Heart left ventricle (tissue), 13 donors: ENCODE results near the gene SMIM1.

Source experiments
- POLR2A ChIP-seq, 2 donors: fragments of 450-650 bp; IDR thresholded peaks; one replicate each; pipeline ENCODE4 v1.6.1; 2017; ENCODE audit warnings: antibody characterized with exemption in 2 of 2, mild to moderate bottlenecking in 2 of 2, moderate library complexity in 2 of 2
- TF ChIP-seq, protein P1 (sequence below), 12 donors: fragments of 200-600 bp; sonication (generic) in 4 of 12; IDR thresholded peaks; one replicate each; pipeline versions ENCODE4 v1.5.0 to v1.8.0; 2018 to 2022; ENCODE audit warnings: antibody characterized with exemption in 12 of 12, mild to moderate bottlenecking in 5 of 12
- donor health status: ischemic (EF 13 %, LVEDD 7.1; RV severe dilation, severe dysfunction).
- donor health status: DM: no; HTN: yes; CAD: no.
- donor health status: DM: no; HTN: no; CAD: no.
- donor health status: ischemic (EF 25% LVEDD 6.9; RV normal size, moderate dysfunction).
- donor health status: ischemic (EF 25% LVEDD 5.7; RV mildly dilated, moderate dysfunction).
- donor health status: ischemic (EF 35%, LVEDD 5.7; RV mildly dilated, moderate dysfunction).
- donor health status: nonischemic (EF 11% LVEDD 7.7; RV severe dilation, severe dysfunction).
- donor health status: DM: yes; HTN: yes; CAD: no.
- donor health status: PGD.
- donor health status: ischemic (EF 29% LVEDD 5.4; RV normal size, mild dysfunction).
- donor health status: nonischemic (EF 23%, LVEDD 6.1; RV moderate dilation, normal function).

DNA sequence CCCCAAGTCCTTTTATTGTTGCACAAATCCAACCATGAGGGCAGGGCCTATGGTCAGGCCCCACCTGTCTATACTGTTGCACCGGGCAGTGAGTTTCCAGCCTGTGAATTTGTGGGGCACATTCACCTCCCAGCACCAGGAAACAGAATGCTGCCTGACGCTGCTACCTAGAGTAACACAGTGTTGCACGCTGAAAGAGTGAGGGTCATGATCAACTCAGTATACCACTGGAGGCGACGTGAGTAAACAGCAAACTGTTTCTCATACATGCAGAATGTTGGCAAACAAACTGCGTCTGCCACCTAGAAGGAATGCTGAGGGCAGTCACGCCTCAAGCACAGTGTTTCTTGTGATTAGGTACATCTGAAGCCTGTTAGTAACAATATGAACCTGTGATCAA, 37.1 kb downstream of the SMIM1 start:
- TF ChIP-seq, protein P1, sequence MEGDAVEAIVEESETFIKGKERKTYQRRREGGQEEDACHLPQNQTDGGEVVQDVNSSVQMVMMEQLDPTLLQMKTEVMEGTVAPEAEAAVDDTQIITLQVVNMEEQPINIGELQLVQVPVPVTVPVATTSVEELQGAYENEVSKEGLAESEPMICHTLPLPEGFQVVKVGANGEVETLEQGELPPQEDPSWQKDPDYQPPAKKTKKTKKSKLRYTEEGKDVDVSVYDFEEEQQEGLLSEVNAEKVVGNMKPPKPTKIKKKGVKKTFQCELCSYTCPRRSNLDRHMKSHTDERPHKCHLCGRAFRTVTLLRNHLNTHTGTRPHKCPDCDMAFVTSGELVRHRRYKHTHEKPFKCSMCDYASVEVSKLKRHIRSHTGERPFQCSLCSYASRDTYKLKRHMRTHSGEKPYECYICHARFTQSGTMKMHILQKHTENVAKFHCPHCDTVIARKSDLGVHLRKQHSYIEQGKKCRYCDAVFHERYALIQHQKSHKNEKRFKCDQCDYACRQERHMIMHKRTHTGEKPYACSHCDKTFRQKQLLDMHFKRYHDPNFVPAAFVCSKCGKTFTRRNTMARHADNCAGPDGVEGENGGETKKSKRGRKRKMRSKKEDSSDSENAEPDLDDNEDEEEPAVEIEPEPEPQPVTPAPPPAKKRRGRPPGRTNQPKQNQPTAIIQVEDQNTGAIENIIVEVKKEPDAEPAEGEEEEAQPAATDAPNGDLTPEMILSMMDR (IDR thresholded peaks at IDR 0.05), result no peak
- no peak for TF ChIP-seq POLR2A (IDR thresholded peaks at IDR 0.05)
